IMR-90 (cell line): ENCODE results near the gene GCNT4. TPM values are rescaled to one million over a fixed set of nuclear protein-coding genes. Genes with fewer than 3 reads are reported as not detected.
"Not testable (repeated sequence)": the region's sequence is repeated elsewhere in the genome, so short reads cannot be mapped to it uniquely, and the experiment has no call there.

ENCODE experiments used
- ATAC-seq: fragments of 200-7000 bp; cut with Tn5 transposase; 2 replicates; pipeline ENCODE4 v1.9.1; 2020; ENCODE audit warnings: low read depth, mild to moderate bottlenecking, moderate library complexity
- BruUV-seq: library from RNA; stranded (reverse); fragments of 400-500 nt; replicated peaks from 2 replicates; lab custom pipeline; 2021; lab: Mats Ljungman, UMichigan
- CTCF ChIA-PET: fragments of 300-600 bp; formaldehyde crosslinking; extraction: SDS; loops from one replicate; lab custom pipeline; 2021; ENCODE audit warnings: antibody characterized with exemption; lab: Yijun Ruan, JAX
- POLR2A ChIA-PET: fragments of 300-600 bp; sonication (Branson Sonifier 250); formaldehyde crosslinking; loops from one replicate; lab custom pipeline; 2022; ENCODE audit warnings: antibody characterized with exemption; ENCODE audit not compliant: unreplicated experiment; lab: Charles Lee
- DNase-seq: peaks from one replicate; pipeline ENCODE4 v3.0.0; 2013
- H2AFZ ChIP-seq: replicated peaks from 2 replicates; pipeline ENCODE3; 2013; ENCODE audit warnings: low read length, mild to moderate bottlenecking; ENCODE audit not compliant: poor library complexity
- H2AK5ac ChIP-seq: 2 replicates; pipeline ENCODE4 v1.6.1; 2013; ENCODE audit warnings: low read depth, low read length, inconsistent platforms
- H2AK9ac ChIP-seq: replicated peaks from 2 replicates; pipeline ENCODE3; 2013; ENCODE audit warnings: mild to moderate bottlenecking, low read depth, low read length, moderate library complexity; ENCODE audit not compliant: poor library complexity
- H2BK120ac ChIP-seq: 2 replicates; pipeline ENCODE4 v1.6.1; 2013; ENCODE audit warnings: low read depth, low read length, inconsistent platforms
- H2BK15ac ChIP-seq: 3 replicates; pipeline ENCODE4 v1.6.1; 2013; ENCODE audit warnings: low read depth, low read length, inconsistent platforms
- H2BK20ac ChIP-seq: 2 replicates; pipeline ENCODE4 v1.6.1; 2013; ENCODE audit warnings: low read depth, mild to moderate bottlenecking, inconsistent platforms, low read length, moderate library complexity
- H2BK5ac ChIP-seq: 2 replicates; pipeline ENCODE4 v1.6.1; 2013; ENCODE audit warnings: mild to moderate bottlenecking, low read depth, low read length, inconsistent platforms; ENCODE audit not compliant: poor library complexity, severe bottlenecking
- H3K14ac ChIP-seq: replicated peaks from 2 replicates; pipeline ENCODE4 v1.6.1; 2013; ENCODE audit warnings: low read depth, low read length, inconsistent platforms
- H3K18ac ChIP-seq: 2 replicates; pipeline ENCODE4 v1.6.1; 2013; ENCODE audit warnings: low read depth, low read length, control low read depth
- H3K23ac ChIP-seq: 2 replicates; pipeline ENCODE4 v1.6.1; 2013; ENCODE audit warnings: low read depth, low read length, inconsistent platforms
- H3K27ac ChIP-seq: 2 replicates; pipeline ENCODE4 v1.5.1; 2013; ENCODE audit warnings: mild to moderate bottlenecking, control low read depth, low read length; ENCODE audit not compliant: insufficient read depth
- H3K27me3 ChIP-seq: 2 replicates; pipeline ENCODE4 v1.6.1; 2013; ENCODE audit warnings: low read length; ENCODE audit not compliant: control insufficient read depth, insufficient read depth
- H3K36me3 ChIP-seq: 2 replicates; pipeline ENCODE4 v1.6.1; 2013; ENCODE audit warnings: low read length, mixed read lengths; ENCODE audit not compliant: control insufficient read depth, insufficient read depth
- H3K4ac ChIP-seq: 2 replicates; pipeline ENCODE4 v1.6.1; 2013; ENCODE audit warnings: low read depth, low read length, inconsistent platforms
- H3K4me1 ChIP-seq: 2 replicates; pipeline ENCODE4 v1.6.1; 2013; ENCODE audit warnings: low read length, mixed read lengths; ENCODE audit not compliant: control insufficient read depth, insufficient read depth
- H3K4me2 ChIP-seq: 2 replicates; pipeline ENCODE4 v1.6.1; 2013; ENCODE audit warnings: low read depth, mild to moderate bottlenecking, control low read depth, low read length, moderate library complexity
- H3K4me3 ChIP-seq: 2 replicates; pipeline ENCODE4 v1.5.1; 2013; ENCODE audit warnings: low read depth, mild to moderate bottlenecking, control low read depth, low read length, moderate library complexity; ENCODE audit not compliant: insufficient read depth
- H3K56ac ChIP-seq: 2 replicates; pipeline ENCODE4 v1.6.1; 2013; ENCODE audit warnings: low read length, inconsistent platforms; ENCODE audit not compliant: insufficient read depth; ENCODE audit errors: extremely low read depth
- H3K79me1 ChIP-seq, 2 experiments: 2 replicates each; pipeline ENCODE4 v1.6.1; 2013; ENCODE audit warnings: low read length in 2 of 2, inconsistent platforms in 1 of 2, low read depth in 1 of 2
- H3K9ac ChIP-seq: 2 replicates; pipeline ENCODE4 v1.6.1; 2013; ENCODE audit warnings: low read depth, low read length, control low read depth
- H3K9me1 ChIP-seq: 2 replicates; pipeline ENCODE4 v1.6.1; 2013; ENCODE audit warnings: low read length, inconsistent platforms; ENCODE audit not compliant: insufficient read depth
- H3K9me3 ChIP-seq: 2 replicates; pipeline ENCODE4 v1.6.1; 2013; ENCODE audit warnings: low read length; ENCODE audit not compliant: control insufficient read depth, insufficient read depth
- H4K20me1 ChIP-seq: 2 replicates; pipeline ENCODE4 v1.6.1; 2013; ENCODE audit warnings: low read length, inconsistent platforms; ENCODE audit not compliant: insufficient read depth
- H4K5ac ChIP-seq: 2 replicates; pipeline ENCODE4 v1.6.1; 2013; ENCODE audit warnings: mild to moderate bottlenecking, low read depth, low read length, control low read depth
- H4K8ac ChIP-seq, 2 experiments: 2 replicates each; pipeline ENCODE4 v1.6.1; 2013; ENCODE audit warnings: low read depth in 2 of 2, low read length in 2 of 2, control low read depth in 1 of 2, inconsistent platforms in 1 of 2
- H4K91ac ChIP-seq: 2 replicates; pipeline ENCODE4 v1.6.1; 2013; ENCODE audit warnings: low read depth, low read length, inconsistent platforms; ENCODE audit not compliant: insufficient read depth
- CEBPB ChIP-seq: IDR thresholded peaks from 2 replicates; pipeline ENCODE4 v1.6.1; 2012; ENCODE audit warnings: low read depth, low read length, improper control_type of control experiment
- CTCF ChIP-seq: conservative IDR thresholded peaks from 2 replicates; pipeline ENCODE4 v1.5.1; 2012; ENCODE audit warnings: mild to moderate bottlenecking, low read depth, low read length, improper control_type of control experiment
- FOS ChIP-seq: fragments of 150-350 bp; IDR thresholded peaks from 2 replicates; pipeline ENCODE4 v1.6.1; 2016; ENCODE audit warnings: low read depth, low read length
- RFX5 ChIP-seq: IDR thresholded peaks from 2 replicates; pipeline ENCODE4 v1.8.0; 2012; ENCODE audit warnings: low read depth, mild to moderate bottlenecking, low read length, moderate library complexity
- SMC3 ChIP-seq: fragments of 150-350 bp; IDR thresholded peaks from 2 replicates; pipeline ENCODE4 v1.6.1; 2016; ENCODE audit warnings: low read depth, mild to moderate bottlenecking, antibody characterized with exemption, low read length, moderate library complexity
- WGBS, 2 experiments: methylation state at CpG; one replicate each; pipeline versions ENCODE4 v1.1.5 to v1.1.7; 2013; ENCODE audit warnings: missing lambda C conversion rate in 2 of 2; ENCODE audit not compliant: insufficient read length in 1 of 2; ENCODE audit errors: extremely low coverage in 2 of 2; 5-methylcytosine and 5-hydroxymethylcytosine counted together
- dilution Hi-C: fragments of 300-500 bp; cut with HindIII; formaldehyde crosslinking; loops from one replicate; pipeline ENCODE4 v1.14.3; 2018; ENCODE audit warnings: low sequenced_read_pairs; ENCODE audit not compliant: unreplicated experiment
- in situ Hi-C: fragments of 300-500 bp; cut with MboI; formaldehyde crosslinking; loops from 3 replicates; pipeline ENCODE4 v1.14.3; 2019; ENCODE audit warnings: low sequenced_read_pairs, inconsistent platforms, mixed read lengths
- intact Hi-C: fragments of 100-400 bp; cut with micrococcal nuclease; formaldehyde crosslinking; loops from 2 replicates; pipeline ENCODE4 v1.10.0; 2022
- polyA plus RNA-seq, 3 experiments: library from polyadenylated mRNA; depleted of rRNA; stranded (reverse); fragments of >200 nt; gene quantifications; 2 replicates each; pipeline ENCODE4 v1.2.3, GENCODE V29; 2012; ENCODE audit warnings: low replicate concordance in 1 of 3
- total RNA-seq: library from RNA; depleted of rRNA; stranded (reverse); fragments of >200 nt; gene quantifications from 2 replicates; pipeline ENCODE4 v1.2.3, GENCODE V29; 2012

GCNT4 gene
- total and polyA plus RNA-seq, 2 of the 4 experiments (the other 2 are of a cell fraction): 0.46 to 1.8 TPM

GRCh38 chr5:75052192-75053053, at the start of gene GCNT4 (continued):
- TF ChIP-seq FOS: no peak
- no peak for TF ChIP-seq RFX5
- TF ChIP-seq SMC3: no peak
- TF ChIP-seq CTCF: no peak
- no peak for TF ChIP-seq CEBPB

- POLR2A ChIA-PET, H3K79me1 ChIP-seq: not testable (repeated sequence)
- WGBS, 2 experiments: no CpG with 5 or more reads among the region's 3 CpGs
Measured at GRCh38 chr5:75095956-75096355, 43.6 kb upstream of the GCNT4 start.

More at GRCh38 chr5:75095956-75096355, 43.6 kb upstream of the GCNT4 start:
- H2AK9ac ChIP-seq, H3K9me1 ChIP-seq, H3K27me3 ChIP-seq, intact Hi-C loops, H3K4ac ChIP-seq, H4K91ac ChIP-seq, H3K9ac ChIP-seq, H2BK120ac ChIP-seq, H3K36me3 ChIP-seq, H3K23ac ChIP-seq, H3K56ac ChIP-seq, H4K5ac ChIP-seq, H3K9me3 ChIP-seq, H2BK15ac ChIP-seq, H2BK5ac ChIP-seq, in situ Hi-C loops, H3K4me2 ChIP-seq, H3K4me1 ChIP-seq, H3K14ac ChIP-seq, H4K8ac ChIP-seq, BruUV-seq, dilution Hi-C loops, H3K18ac ChIP-seq, H4K20me1 ChIP-seq, H3K4me3 ChIP-seq, H2AK5ac ChIP-seq, H3K27ac ChIP-seq, ATAC-seq, DNase-seq, H2BK20ac ChIP-seq, CTCF ChIA-PET, H2AFZ ChIP-seq: not testable (repeated sequence)
